Hepatocyte (in vitro differentiated cells): ENCODE results near the gene RND1.

ENCODE experiments used
- CTCF ChIP-seq: fragments of 200-600 bp; sonication (generic); IDR thresholded peaks from 2 replicates; pipeline ENCODE4 v1.5.1; 2016; ENCODE audit warnings: antibody characterized with exemption, mild to moderate bottlenecking; ENCODE audit not compliant: poor library complexity
- EZH2 ChIP-seq: fragments of 200-600 bp; sonication (generic); IDR thresholded peaks from 2 replicates; pipeline ENCODE4 v1.6.1; 2016; ENCODE audit warnings: antibody characterized with exemption, mild to moderate bottlenecking, borderline replicate concordance

GRCh38 chr12:48903982-48904411, 38.3 kb upstream of the RND1 start:
- TF ChIP-seq EZH2 (no peak), CTCF (peak; percentile 87)
